Astrocyte (in vitro differentiated cells and primary cell): ENCODE results near the gene VSTM2B.

Experiments used
- CTCF ChIP-seq: IDR thresholded peaks from 2 replicates; pipeline ENCODE4 v1.5.1; 2011; ENCODE audit warnings: low read depth, mild to moderate bottlenecking, inconsistent platforms, low read length, moderate library complexity; ENCODE audit not compliant: insufficient read depth
- EZH2 ChIP-seq: IDR thresholded peaks from 2 replicates; pipeline ENCODE4 v1.6.1; 2012; ENCODE audit warnings: mild to moderate bottlenecking, low read length, inconsistent platforms; ENCODE audit not compliant: insufficient read depth

DNA sequence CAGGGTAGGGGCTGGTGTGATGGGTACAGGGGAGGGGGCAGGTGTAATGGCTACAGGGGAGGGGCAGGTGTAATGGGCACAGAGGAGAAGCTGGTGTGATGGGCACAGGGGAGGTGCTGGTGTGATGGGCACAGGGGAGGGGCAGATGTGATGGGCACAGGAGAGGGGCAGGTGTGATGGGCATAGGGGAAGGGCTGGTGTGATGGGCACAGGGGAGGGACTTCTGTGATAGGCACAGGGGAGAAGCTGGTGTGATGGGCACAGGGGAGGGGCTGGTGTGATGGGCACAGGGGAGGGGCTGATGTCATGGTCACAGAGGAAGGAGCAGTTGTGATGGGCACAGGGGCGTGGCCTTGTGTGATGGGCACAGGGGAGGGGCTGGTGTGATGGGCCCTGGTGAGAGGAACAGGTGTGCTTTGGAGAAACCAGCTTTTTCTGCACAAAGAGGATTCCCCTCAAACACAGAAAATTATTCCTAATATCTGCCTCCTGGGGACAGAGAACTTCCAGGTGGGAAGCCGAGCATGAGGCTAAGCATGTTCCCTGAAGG lies 41.6 kb downstream of the VSTM2B start:
- TF ChIP-seq CTCF = no peak
- TF ChIP-seq EZH2 = no peak
